Liver (tissue), 9 donors: ENCODE data around the gene CALML5. TPM values are rescaled to one million over a fixed set of nuclear protein-coding genes. Genes with fewer than 3 reads are reported as not detected.

ENCODE experiments used
- DNase-seq: peaks from one replicate; pipeline ENCODE4 v3.0.0-alpha.2; 2017; ENCODE audit warnings: low spot score
- H3K27ac ChIP-seq, 2 donors: one replicate each; pipeline ENCODE4 v1.7.0; 2013; ENCODE audit warnings: inconsistent platforms in 2 of 2, low read length in 2 of 2, control low read depth in 1 of 2, low read depth in 1 of 2, mild to moderate bottlenecking in 1 of 2
- H3K27me3 ChIP-seq, 4 donors: one replicate each; pipeline versions ENCODE4 v1.6.1 to v1.7.0; 2013; ENCODE audit warnings: low read length in 3 of 4, inconsistent platforms in 1 of 4, mild to moderate bottlenecking in 1 of 4, moderate library complexity in 1 of 4; ENCODE audit not compliant: control insufficient read depth in 4 of 4, insufficient read depth in 4 of 4
- H3K36me3 ChIP-seq, 4 donors: one replicate each; pipeline versions ENCODE4 v1.6.1 to v1.7.0; 2013; ENCODE audit warnings: low read length in 3 of 4, mild to moderate bottlenecking in 3 of 4, low read depth in 1 of 4, moderate library complexity in 1 of 4; ENCODE audit not compliant: control insufficient read depth in 4 of 4, insufficient read depth in 3 of 4
- H3K4me1 ChIP-seq, 4 donors: one replicate each; pipeline versions ENCODE4 v1.6.1 to v1.7.0; 2013; ENCODE audit warnings: low read length in 3 of 4, mild to moderate bottlenecking in 3 of 4, moderate library complexity in 1 of 4; ENCODE audit not compliant: control insufficient read depth in 4 of 4, insufficient read depth in 4 of 4
- H3K4me3 ChIP-seq, 3 donors: one replicate each; pipeline versions ENCODE4 v1.6.1 to v1.7.0; 2013; ENCODE audit warnings: low read length in 3 of 3, control low read depth in 1 of 3, low read depth in 1 of 3, mild to moderate bottlenecking in 1 of 3
- H3K9ac ChIP-seq, 2 donors: one replicate each; pipeline ENCODE4 v1.7.0; 2013; ENCODE audit warnings: low read length in 2 of 2, mild to moderate bottlenecking in 2 of 2, moderate library complexity in 2 of 2, control low read depth in 1 of 2, low read depth in 1 of 2
- H3K9me3 ChIP-seq, 4 donors: one replicate each; pipeline versions ENCODE4 v1.6.1 to v1.7.0; 2013; ENCODE audit warnings: low read length in 3 of 4; ENCODE audit not compliant: control insufficient read depth in 4 of 4
- EGR1 ChIP-seq, 2 donors: IDR thresholded peaks; 2 replicates each; pipeline ENCODE4 v1.6.1; 2016 to 2018; ENCODE audit warnings: antibody characterized with exemption in 2 of 2, low read depth in 2 of 2
- FOXA1 ChIP-seq: IDR thresholded peaks from 2 replicates; pipeline ENCODE4 v1.6.1; 2016; ENCODE audit warnings: antibody characterized with exemption
- FOXA2 ChIP-seq: IDR thresholded peaks from 2 replicates; pipeline ENCODE4 v1.6.1; 2016; ENCODE audit warnings: antibody characterized with exemption
- GABPA ChIP-seq, 2 donors: IDR thresholded peaks in 1 of 2; conservative IDR thresholded peaks in 1 of 2; 2 replicates each; pipeline ENCODE4 v1.6.1; 2016; ENCODE audit warnings: antibody characterized with exemption in 2 of 2, mild to moderate bottlenecking in 1 of 2, moderate library complexity in 1 of 2
- HNF4A ChIP-seq, 2 donors: conservative IDR thresholded peaks; 2 replicates each; pipeline ENCODE4 v1.6.1; 2016; ENCODE audit warnings: antibody characterized with exemption in 2 of 2, mild to moderate bottlenecking in 2 of 2
- HNF4G ChIP-seq: IDR thresholded peaks from 2 replicates; pipeline ENCODE4 v1.6.1; 2016; ENCODE audit warnings: antibody characterized with exemption
- JUND ChIP-seq, 2 donors: IDR thresholded peaks; 2 replicates each; pipeline ENCODE4 v1.6.1; 2016; ENCODE audit warnings: antibody characterized with exemption in 2 of 2
- MAX ChIP-seq: IDR thresholded peaks from 2 replicates; pipeline ENCODE4 v1.6.1; 2016; ENCODE audit warnings: antibody characterized with exemption
- NR2F2 ChIP-seq: IDR thresholded peaks from 2 replicates; pipeline ENCODE4 v1.6.1; 2016; ENCODE audit warnings: antibody characterized with exemption
- RAD21 ChIP-seq, 2 donors: IDR thresholded peaks; 2 replicates each; pipeline ENCODE4 v1.6.1; 2016; ENCODE audit warnings: antibody characterized with exemption in 2 of 2, mild to moderate bottlenecking in 2 of 2
- RXRA ChIP-seq, 2 donors: IDR thresholded peaks; 2 replicates each; pipeline ENCODE4 v1.6.1; 2017 to 2018; ENCODE audit warnings: antibody characterized with exemption in 2 of 2, mild to moderate bottlenecking in 1 of 2
- YY1 ChIP-seq: IDR thresholded peaks from 2 replicates; pipeline ENCODE4 v1.6.1; 2016; ENCODE audit warnings: antibody characterized with exemption, mild to moderate bottlenecking
- WGBS: extraction: QIAGEN DNeasy Blood & Tissue Kit; methylation state at CpG from one replicate; pipeline ENCODE4 v1.1.7; 2013; 5-methylcytosine and 5-hydroxymethylcytosine counted together
- polyA plus RNA-seq, 2 donors: library from polyadenylated mRNA; stranded (reverse) in 1 of 2; unstranded in 1 of 2; fragments of 200-250 nt in 1 of 2; fragments of >200 nt in 1 of 2; fragmentation: Nextera tagmentation in 1 of 2; extraction: Ambion mirVana in 1 of 2; gene quantifications; one replicate each; pipeline versions ENCODE4 v1.2.1 to v1.2.3, GENCODE V29; 2013 to 2015
- total RNA-seq, 2 donors: library from RNA; depleted of rRNA; stranded (reverse); fragments of >200 nt; gene quantifications; one replicate each; pipeline ENCODE4 v1.2.3, GENCODE V29; 2014
- TF ChIP-seq, protein P1 (sequence below): fragments of 150-350 bp; IDR thresholded peaks from 2 replicates; pipeline ENCODE4 v1.5.1; 2017; ENCODE audit warnings: improper control_type of control experiment, low read depth, low read length; ENCODE audit not compliant: missing input control
- TF ChIP-seq, protein P2 (sequence below): IDR thresholded peaks from 2 replicates; pipeline ENCODE4 v1.6.1; 2016; ENCODE audit warnings: antibody characterized with exemption
- TF ChIP-seq, protein P3 (sequence below): IDR thresholded peaks from 2 replicates; pipeline ENCODE4 v1.6.1; 2016; ENCODE audit warnings: antibody characterized with exemption
- TF ChIP-seq, protein P4 (sequence below): IDR thresholded peaks from 2 replicates; pipeline ENCODE4 v1.6.1; 2016; ENCODE audit warnings: antibody characterized with exemption, mild to moderate bottlenecking
- donor health status: healthy.
- donor health status: healthy.
- donor health status: healthy.
- donor health status: healthy.
- donor health status: healthy.

The CALML5 gene
- total and polyA plus RNA-seq, 4 donors, result not detected

DNA sequence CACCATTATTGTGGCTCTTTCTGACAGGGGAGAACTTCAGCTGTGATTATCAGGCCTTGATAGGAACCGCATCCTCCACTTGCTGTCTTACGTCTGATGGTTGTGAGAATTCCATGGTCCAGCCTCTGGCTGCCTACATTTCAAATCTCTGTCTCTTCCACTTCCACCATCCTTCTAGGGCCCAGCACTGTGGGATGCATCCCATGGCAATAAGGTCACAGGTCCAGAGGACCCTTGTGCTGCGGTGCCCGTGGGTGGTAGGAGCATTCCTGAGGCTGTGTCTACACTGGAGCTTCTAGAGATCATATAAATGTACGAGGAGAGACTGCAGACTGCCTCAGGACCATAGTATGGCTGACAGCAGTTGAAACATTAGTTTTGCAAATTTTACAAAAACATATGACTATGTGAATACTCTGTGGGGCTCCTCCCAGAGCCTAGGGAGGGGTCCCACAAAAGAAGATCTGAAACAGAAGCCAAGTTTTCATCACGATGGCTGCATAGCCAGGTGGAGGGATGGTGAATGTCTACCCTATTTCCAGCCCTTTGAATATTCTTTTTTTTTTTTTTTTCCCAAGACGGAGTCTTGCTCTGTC is 37.2 kb upstream of the CALML5 start:
- Histone ChIP-seq H3K4me3 (no peak overlapping the region), H3K9me3 (no peaks in the 10 kb centered on the region), H3K27me3 (no peaks in the 10 kb centered on the region), H3K4me1 (peaks cover 0 to 11% (median 10%) of the 10 kb centered on the region in 4 donors), H3K36me3 (no peaks in the 10 kb centered on the region), H3K9ac (no peak overlapping the region), H3K27ac (no peak overlapping the region)
- DNase-seq, result no peak
- WGBS, result 94% methylated on average over 7 of the region's 7 CpGs
- TF ChIP-seq, protein P1, sequence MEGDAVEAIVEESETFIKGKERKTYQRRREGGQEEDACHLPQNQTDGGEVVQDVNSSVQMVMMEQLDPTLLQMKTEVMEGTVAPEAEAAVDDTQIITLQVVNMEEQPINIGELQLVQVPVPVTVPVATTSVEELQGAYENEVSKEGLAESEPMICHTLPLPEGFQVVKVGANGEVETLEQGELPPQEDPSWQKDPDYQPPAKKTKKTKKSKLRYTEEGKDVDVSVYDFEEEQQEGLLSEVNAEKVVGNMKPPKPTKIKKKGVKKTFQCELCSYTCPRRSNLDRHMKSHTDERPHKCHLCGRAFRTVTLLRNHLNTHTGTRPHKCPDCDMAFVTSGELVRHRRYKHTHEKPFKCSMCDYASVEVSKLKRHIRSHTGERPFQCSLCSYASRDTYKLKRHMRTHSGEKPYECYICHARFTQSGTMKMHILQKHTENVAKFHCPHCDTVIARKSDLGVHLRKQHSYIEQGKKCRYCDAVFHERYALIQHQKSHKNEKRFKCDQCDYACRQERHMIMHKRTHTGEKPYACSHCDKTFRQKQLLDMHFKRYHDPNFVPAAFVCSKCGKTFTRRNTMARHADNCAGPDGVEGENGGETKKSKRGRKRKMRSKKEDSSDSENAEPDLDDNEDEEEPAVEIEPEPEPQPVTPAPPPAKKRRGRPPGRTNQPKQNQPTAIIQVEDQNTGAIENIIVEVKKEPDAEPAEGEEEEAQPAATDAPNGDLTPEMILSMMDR, result no peak
- TF ChIP-seq FOXA1 (no peak), NR2F2 (no peak), YY1 (no peak), HNF4A (conservative IDR thresholded peaks at IDR 0.05) (no peak), JUND (IDR thresholded peaks at IDR 0.05) (no peak), EGR1 (IDR thresholded peaks at IDR 0.05; ENCODE audit: low read depth in 2 of 2) (no peak), RXRA (IDR thresholded peaks at IDR 0.05) (no peak)
- TF ChIP-seq, protein P2, sequence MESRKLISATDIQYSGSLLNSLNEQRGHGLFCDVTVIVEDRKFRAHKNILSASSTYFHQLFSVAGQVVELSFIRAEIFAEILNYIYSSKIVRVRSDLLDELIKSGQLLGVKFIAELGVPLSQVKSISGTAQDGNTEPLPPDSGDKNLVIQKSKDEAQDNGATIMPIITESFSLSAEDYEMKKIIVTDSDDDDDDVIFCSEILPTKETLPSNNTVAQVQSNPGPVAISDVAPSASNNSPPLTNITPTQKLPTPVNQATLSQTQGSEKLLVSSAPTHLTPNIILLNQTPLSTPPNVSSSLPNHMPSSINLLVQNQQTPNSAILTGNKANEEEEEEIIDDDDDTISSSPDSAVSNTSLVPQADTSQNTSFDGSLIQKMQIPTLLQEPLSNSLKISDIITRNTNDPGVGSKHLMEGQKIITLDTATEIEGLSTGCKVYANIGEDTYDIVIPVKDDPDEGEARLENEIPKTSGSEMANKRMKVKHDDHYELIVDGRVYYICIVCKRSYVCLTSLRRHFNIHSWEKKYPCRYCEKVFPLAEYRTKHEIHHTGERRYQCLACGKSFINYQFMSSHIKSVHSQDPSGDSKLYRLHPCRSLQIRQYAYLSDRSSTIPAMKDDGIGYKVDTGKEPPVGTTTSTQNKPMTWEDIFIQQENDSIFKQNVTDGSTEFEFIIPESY, result no peak
- TF ChIP-seq, protein P3, sequence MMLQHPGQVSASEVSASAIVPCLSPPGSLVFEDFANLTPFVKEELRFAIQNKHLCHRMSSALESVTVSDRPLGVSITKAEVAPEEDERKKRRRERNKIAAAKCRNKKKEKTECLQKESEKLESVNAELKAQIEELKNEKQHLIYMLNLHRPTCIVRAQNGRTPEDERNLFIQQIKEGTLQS, result no peak

GRCh38 chr10:5534880-5535856 is 35.8 kb upstream of the CALML5 start:
- TF ChIP-seq, protein P1, result no peak
- TF ChIP-seq, protein P4, sequence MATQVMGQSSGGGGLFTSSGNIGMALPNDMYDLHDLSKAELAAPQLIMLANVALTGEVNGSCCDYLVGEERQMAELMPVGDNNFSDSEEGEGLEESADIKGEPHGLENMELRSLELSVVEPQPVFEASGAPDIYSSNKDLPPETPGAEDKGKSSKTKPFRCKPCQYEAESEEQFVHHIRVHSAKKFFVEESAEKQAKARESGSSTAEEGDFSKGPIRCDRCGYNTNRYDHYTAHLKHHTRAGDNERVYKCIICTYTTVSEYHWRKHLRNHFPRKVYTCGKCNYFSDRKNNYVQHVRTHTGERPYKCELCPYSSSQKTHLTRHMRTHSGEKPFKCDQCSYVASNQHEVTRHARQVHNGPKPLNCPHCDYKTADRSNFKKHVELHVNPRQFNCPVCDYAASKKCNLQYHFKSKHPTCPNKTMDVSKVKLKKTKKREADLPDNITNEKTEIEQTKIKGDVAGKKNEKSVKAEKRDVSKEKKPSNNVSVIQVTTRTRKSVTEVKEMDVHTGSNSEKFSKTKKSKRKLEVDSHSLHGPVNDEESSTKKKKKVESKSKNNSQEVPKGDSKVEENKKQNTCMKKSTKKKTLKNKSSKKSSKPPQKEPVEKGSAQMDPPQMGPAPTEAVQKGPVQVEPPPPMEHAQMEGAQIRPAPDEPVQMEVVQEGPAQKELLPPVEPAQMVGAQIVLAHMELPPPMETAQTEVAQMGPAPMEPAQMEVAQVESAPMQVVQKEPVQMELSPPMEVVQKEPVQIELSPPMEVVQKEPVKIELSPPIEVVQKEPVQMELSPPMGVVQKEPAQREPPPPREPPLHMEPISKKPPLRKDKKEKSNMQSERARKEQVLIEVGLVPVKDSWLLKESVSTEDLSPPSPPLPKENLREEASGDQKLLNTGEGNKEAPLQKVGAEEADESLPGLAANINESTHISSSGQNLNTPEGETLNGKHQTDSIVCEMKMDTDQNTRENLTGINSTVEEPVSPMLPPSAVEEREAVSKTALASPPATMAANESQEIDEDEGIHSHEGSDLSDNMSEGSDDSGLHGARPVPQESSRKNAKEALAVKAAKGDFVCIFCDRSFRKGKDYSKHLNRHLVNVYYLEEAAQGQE, result no peak
- TF ChIP-seq RAD21 (IDR thresholded peaks at IDR 0.05), result peak; percentile 10 to 16
- TF ChIP-seq, protein P2, result no peak
- no peak for TF ChIP-seq NR2F2
- no peak for TF ChIP-seq MAX
- TF ChIP-seq GABPA (IDR thresholded peaks at IDR 0.05 in 1 of 2, conservative IDR thresholded peaks at IDR 0.05 in 1 of 2), result no peak
- no peak for TF ChIP-seq HNF4G
- peak in 1 of 2 donors; percentile 32 for TF ChIP-seq RXRA (IDR thresholded peaks at IDR 0.05)
- TF ChIP-seq EGR1 (IDR thresholded peaks at IDR 0.05; ENCODE audit: low read depth in 2 of 2), result no peak
- TF ChIP-seq HNF4A (conservative IDR thresholded peaks at IDR 0.05), result peak; percentile 23 to 36
- TF ChIP-seq JUND (IDR thresholded peaks at IDR 0.05), result no peak
- no peak for TF ChIP-seq FOXA2
- no peak for TF ChIP-seq FOXA1
- H3K9ac ChIP-seq, result no peak overlapping the region
- no peaks in the 10 kb centered on the region for H3K9me3 ChIP-seq
- DNase-seq, result no peak
- WGBS, result 64% methylated on average over 8 of the region's 8 CpGs
- no peaks in the 10 kb centered on the region for H3K36me3 ChIP-seq
- H3K4me1 ChIP-seq, result peaks cover 3 to 20% (median 12%) of the 10 kb centered on the region in 4 donors
- peak overlapping the region in 1 of 2 donors; percentile 19 for H3K27ac ChIP-seq
- no peaks in the 10 kb centered on the region for H3K27me3 ChIP-seq
- no peak overlapping the region for H3K4me3 ChIP-seq
